22Rv1 (cell line): ENCODE results near the gene CCDC6.

Experiments used
- CTCF ChIP-seq: fragments of 450-650 bp; IDR thresholded peaks from 2 replicates; pipeline ENCODE4 v1.5.1; 2017; ENCODE audit warnings: mild to moderate bottlenecking
- ZFX ChIP-seq: fragments of 450-650 bp; IDR thresholded peaks from 2 replicates; pipeline ENCODE4 v1.6.1; 2017; ENCODE audit warnings: antibody characterized with exemption, borderline replicate concordance

- TF ChIP-seq CTCF = no peak
- no peak for TF ChIP-seq ZFX
Observed at GRCh38 chr10:59907537-59907917, 1.2 kb upstream of the CCDC6 start.
